ENCODE measurements around the gene SCRT2. TPM values are rescaled to one million over a fixed set of nuclear protein-coding genes. Genes with fewer than 3 reads are reported as not detected.
A peak's percentile ranks its signal among the peaks of the same experiment; 100 is the strongest.

SCRT2 gene
- total and polyA plus RNA-seq, 9 of the 15 experiments (the other 6 are each of a cell fraction or from before 2014, with no cell fraction given), result 0.04 to 0.75 (median 0.13) TPM; not detected in 2

DNA sequence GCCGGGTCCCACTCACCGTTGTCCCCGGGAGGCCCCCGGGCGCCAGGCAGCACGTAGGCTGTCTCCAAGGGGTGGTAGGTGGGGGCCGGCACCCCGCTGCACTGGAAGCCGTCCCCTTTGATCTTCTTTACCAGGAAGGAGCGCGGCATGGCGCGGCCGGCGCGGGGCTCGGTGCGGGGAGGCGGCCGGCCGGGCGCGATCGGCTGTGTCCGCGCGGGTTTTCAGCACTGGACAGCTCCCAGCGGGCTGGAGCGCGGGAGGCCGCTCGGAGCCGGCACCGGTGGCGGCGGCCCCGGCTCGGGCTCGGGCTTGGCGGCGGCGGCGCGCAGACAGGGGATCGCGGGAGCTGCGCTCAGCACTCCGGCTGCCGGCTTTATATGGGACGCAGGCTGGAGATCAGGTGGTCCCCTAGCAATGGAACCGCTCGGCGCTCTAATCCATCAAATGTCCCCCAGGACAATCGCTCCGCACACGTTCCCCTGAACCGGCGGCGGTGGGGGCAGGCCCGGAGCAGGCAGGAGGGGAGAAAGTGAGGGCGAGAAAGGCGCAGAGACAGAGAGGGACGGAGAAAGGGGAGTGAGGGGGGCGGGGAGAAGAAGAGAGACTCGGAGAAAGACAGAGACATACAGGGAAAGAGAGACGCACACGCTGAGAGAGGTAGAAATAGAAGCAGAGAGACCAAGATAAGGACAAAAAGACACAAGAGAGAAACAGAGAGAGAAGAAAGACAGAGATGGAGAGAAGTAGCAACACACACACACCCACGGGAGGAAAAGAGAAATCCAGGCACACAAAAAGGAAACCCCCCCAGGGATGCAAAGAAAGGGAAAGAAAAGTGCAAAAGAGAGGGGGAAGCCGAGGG is at the start of gene SCRT2 (continued):
- no peak for TF ChIP-seq HEY1 (CRISPR knock-in tag; IDR thresholded peaks at IDR 0.05; ENCODE audit: borderline replicate concordance)
- TF ChIP-seq KLF13 (tag; IDR thresholded peaks at IDR 0.05; ENCODE audit: borderline replicate concordance, low read depth), result no peak
- no peak for TF ChIP-seq NUFIP1 (IDR thresholded peaks at IDR 0.05; ENCODE audit: partially characterized antibody)
- TF ChIP-seq ZNF431 (CRISPR knock-in tag; IDR thresholded peaks at IDR 0.05), result peak; percentile 39; the same call in 1 of the 2 replicates
- TF ChIP-seq, protein P1, sequence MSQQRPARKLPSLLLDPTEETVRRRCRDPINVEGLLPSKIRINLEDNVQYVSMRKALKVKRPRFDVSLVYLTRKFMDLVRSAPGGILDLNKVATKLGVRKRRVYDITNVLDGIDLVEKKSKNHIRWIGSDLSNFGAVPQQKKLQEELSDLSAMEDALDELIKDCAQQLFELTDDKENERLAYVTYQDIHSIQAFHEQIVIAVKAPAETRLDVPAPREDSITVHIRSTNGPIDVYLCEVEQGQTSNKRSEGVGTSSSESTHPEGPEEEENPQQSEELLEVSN (IDR thresholded peaks at IDR 0.05; ENCODE audit: borderline replicate concordance in 1 of 2, extremely low read depth in 1 of 2, insufficient read depth in 1 of 2, insufficient read length in 1 of 2, low read depth in 1 of 2, low read length in 1 of 2, poor library complexity in 1 of 2, severe bottlenecking in 1 of 2), result peak in 1 of 2 experiments; percentile 76
- TF ChIP-seq, protein P2, sequence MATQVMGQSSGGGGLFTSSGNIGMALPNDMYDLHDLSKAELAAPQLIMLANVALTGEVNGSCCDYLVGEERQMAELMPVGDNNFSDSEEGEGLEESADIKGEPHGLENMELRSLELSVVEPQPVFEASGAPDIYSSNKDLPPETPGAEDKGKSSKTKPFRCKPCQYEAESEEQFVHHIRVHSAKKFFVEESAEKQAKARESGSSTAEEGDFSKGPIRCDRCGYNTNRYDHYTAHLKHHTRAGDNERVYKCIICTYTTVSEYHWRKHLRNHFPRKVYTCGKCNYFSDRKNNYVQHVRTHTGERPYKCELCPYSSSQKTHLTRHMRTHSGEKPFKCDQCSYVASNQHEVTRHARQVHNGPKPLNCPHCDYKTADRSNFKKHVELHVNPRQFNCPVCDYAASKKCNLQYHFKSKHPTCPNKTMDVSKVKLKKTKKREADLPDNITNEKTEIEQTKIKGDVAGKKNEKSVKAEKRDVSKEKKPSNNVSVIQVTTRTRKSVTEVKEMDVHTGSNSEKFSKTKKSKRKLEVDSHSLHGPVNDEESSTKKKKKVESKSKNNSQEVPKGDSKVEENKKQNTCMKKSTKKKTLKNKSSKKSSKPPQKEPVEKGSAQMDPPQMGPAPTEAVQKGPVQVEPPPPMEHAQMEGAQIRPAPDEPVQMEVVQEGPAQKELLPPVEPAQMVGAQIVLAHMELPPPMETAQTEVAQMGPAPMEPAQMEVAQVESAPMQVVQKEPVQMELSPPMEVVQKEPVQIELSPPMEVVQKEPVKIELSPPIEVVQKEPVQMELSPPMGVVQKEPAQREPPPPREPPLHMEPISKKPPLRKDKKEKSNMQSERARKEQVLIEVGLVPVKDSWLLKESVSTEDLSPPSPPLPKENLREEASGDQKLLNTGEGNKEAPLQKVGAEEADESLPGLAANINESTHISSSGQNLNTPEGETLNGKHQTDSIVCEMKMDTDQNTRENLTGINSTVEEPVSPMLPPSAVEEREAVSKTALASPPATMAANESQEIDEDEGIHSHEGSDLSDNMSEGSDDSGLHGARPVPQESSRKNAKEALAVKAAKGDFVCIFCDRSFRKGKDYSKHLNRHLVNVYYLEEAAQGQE (IDR thresholded peaks at IDR 0.05; ENCODE audit: borderline replicate concordance), result peak; percentile 100
- TF ChIP-seq, protein P2 (CRISPR knock-in tag; IDR thresholded peaks at IDR 0.05; ENCODE audit: low read depth), result peak; percentile 99
- peak; percentile 85; the same call in 1 of the 2 replicates for TF ChIP-seq GATAD2B (IDR thresholded peaks at IDR 0.05; ENCODE audit: borderline replicate concordance)
- TF ChIP-seq HDAC1 (IDR thresholded peaks at IDR 0.05), result 0 out of 4 replicates have a peak, but pooled peaks of 1 of the 2 experiments have one; percentile 35
- 0 out of 2 replicates have a peak, but pooled peaks have one; percentile 20 for TF ChIP-seq NFRKB (IDR thresholded peaks at IDR 0.05; ENCODE audit: low read depth)
- TF ChIP-seq, protein P3, sequence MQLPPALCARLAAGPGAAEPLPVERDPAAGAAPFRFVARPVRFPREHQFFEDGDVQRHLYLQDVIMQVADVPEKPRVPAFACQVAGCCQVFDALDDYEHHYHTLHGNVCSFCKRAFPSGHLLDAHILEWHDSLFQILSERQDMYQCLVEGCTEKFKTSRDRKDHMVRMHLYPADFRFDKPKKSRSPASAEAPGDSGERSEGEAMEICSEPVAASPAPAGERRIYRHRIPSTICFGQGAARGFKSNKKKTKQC (CRISPR knock-in tag; IDR thresholded peaks at IDR 0.05), result peak; percentile 95
- no peak for TF ChIP-seq FIP1L1 (IDR thresholded peaks at IDR 0.05; ENCODE audit: low read depth, low read length, poor library complexity, severe bottlenecking)
- TF ChIP-seq CAMTA2 (CRISPR knock-in tag; conservative IDR thresholded peaks at IDR 0.05), result no peak
- no peak for TF ChIP-seq SREBF1 (IDR thresholded peaks at IDR 0.05; ENCODE audit: borderline replicate concordance, low read depth, low read length)
- no peak for TF ChIP-seq ZNF253 (CRISPR knock-in tag; conservative IDR thresholded peaks at IDR 0.05)
- TF ChIP-seq HMGN3 (IDR thresholded peaks at IDR 0.05; ENCODE audit: borderline replicate concordance, extremely low read depth, insufficient read length, low read depth, low read length), result peak; percentile 27
- TF ChIP-seq RCOR1 (IDR thresholded peaks at IDR 0.05; ENCODE audit: borderline replicate concordance in 1 of 2, low read depth in 2 of 2, low read length in 2 of 2), result peak in 1 of 2 experiments; percentile 64; a peak in 1 of 4 replicates

Data from K562 (cell line).